A673 (cell line): Measurements from ENCODE around the gene SKI. TPM values are rescaled to one million over a fixed set of nuclear protein-coding genes. Genes with fewer than 3 reads are reported as not detected.

Experiments used
- BruUV-seq: library from RNA; stranded (reverse); fragments of 400-500 nt; replicated peaks from 2 replicates; lab custom pipeline; 2021; lab: Mats Ljungman, UMichigan
- CTCF ChIA-PET: fragments of 300-600 bp; sonication (Branson Sonifier 250); formaldehyde crosslinking; loops from one replicate; lab custom pipeline; 2022; ENCODE audit warnings: antibody characterized with exemption; lab: Charles Lee
- POLR2A ChIA-PET: fragments of 300-600 bp; sonication (Branson Sonifier 250); formaldehyde crosslinking; loops from one replicate; lab custom pipeline; 2022; ENCODE audit warnings: antibody characterized with exemption; ENCODE audit not compliant: low non-redundant PET; lab: Charles Lee
- DNase-seq: peaks from one replicate; pipeline ENCODE4 v3.0.0-alpha.2; 2015; ENCODE audit warnings: low spot score
- H3K27ac ChIP-seq: fragments of 200-600 bp; sonication (generic); 2 replicates; pipeline ENCODE4 v1.5.1; 2016; ENCODE audit warnings: mixed run types, low read depth, mild to moderate bottlenecking, mixed read lengths, antibody characterized with exemption, low read length; ENCODE audit not compliant: poor library complexity, severe bottlenecking
- H3K27me3 ChIP-seq: fragments of 200-600 bp; sonication (generic); replicated peaks from 2 replicates; pipeline ENCODE4 v1.6.1; 2017; ENCODE audit warnings: mixed run types, low read depth, mild to moderate bottlenecking, mixed read lengths, antibody characterized with exemption, low read length; ENCODE audit not compliant: insufficient read depth, poor library complexity
- H3K36me3 ChIP-seq: fragments of 200-600 bp; sonication (generic); 2 replicates; pipeline ENCODE4 v1.6.1; 2016; ENCODE audit warnings: mixed run types, mild to moderate bottlenecking, mixed read lengths, antibody characterized with exemption, low read length; ENCODE audit not compliant: insufficient read depth, poor library complexity, severe bottlenecking
- H3K4me1 ChIP-seq: fragments of 200-600 bp; sonication (generic); 2 replicates; pipeline ENCODE4 v1.6.1; 2017; ENCODE audit warnings: mixed run types, mild to moderate bottlenecking, mixed read lengths, antibody characterized with exemption, low read length; ENCODE audit not compliant: insufficient read depth, poor library complexity, severe bottlenecking
- H3K4me3 ChIP-seq: fragments of 200-600 bp; sonication (generic); 2 replicates; pipeline ENCODE4 v1.5.1; 2016; ENCODE audit warnings: low read depth, mixed run types, mild to moderate bottlenecking, mixed read lengths, low read length; ENCODE audit not compliant: poor library complexity, severe bottlenecking
- H3K9me3 ChIP-seq: fragments of 200-600 bp; sonication (generic); 2 replicates; pipeline ENCODE4 v1.6.1; 2016; ENCODE audit warnings: mixed run types, low read depth, mild to moderate bottlenecking, mixed read lengths, antibody characterized with exemption, low read length; ENCODE audit not compliant: poor library complexity, severe bottlenecking
- EZH2 ChIP-seq: fragments of 200-600 bp; sonication (generic); IDR thresholded peaks from 2 replicates; pipeline ENCODE4 v1.6.1; 2017; ENCODE audit warnings: borderline replicate concordance, low read depth, mild to moderate bottlenecking, mixed read lengths, antibody characterized with exemption, low read length; ENCODE audit not compliant: poor library complexity, severe bottlenecking
- intact Hi-C: fragments of 100-400 bp; cut with micrococcal nuclease; formaldehyde crosslinking; loops from one replicate; pipeline ENCODE4 v1.10.0; 2022; ENCODE audit not compliant: unreplicated experiment
- total RNA-seq: library from RNA; stranded (reverse); gene quantifications from 2 replicates; pipeline ENCODE4 v1.2.3, GENCODE V29; 2021
- TF ChIP-seq, protein P1 (sequence below): fragments of 300-800, 200-600 bp; sonication (generic); conservative IDR thresholded peaks from 2 replicates; pipeline ENCODE4 v1.5.1; 2017; ENCODE audit warnings: low read depth, mild to moderate bottlenecking, antibody characterized with exemption, low read length, moderate library complexity, mixed read lengths

SKI gene
- total RNA-seq, 1 experiment from 2014 or later, result 88.1 TPM

DNA sequence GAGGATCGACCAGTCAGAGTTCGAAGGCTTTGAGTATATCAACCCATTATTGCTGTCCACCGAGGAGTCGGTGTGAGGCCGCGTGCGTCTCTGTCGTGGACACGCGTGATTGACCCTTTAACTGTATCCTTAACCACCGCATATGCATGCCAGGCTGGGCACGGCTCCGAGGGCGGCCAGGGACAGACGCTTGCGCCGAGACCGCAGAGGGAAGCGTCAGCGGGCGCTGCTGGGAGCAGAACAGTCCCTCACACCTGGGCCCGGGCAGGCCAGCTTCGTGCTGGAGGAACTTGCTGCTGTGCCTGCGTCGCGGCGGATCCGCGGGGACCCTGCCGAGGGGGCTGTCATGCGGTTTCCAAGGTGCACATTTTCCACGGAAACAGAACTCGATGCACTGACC, 43.2 kb upstream of the SKI start:
- CTCF ChIA-PET, result interaction anchor here (1.1 kb wide), 1 partner anchor 10 kb away, joined by 3 read pairs; no protein-coding TSS in a partner anchor
- POLR2A ChIA-PET, result no interaction called here

DNA sequence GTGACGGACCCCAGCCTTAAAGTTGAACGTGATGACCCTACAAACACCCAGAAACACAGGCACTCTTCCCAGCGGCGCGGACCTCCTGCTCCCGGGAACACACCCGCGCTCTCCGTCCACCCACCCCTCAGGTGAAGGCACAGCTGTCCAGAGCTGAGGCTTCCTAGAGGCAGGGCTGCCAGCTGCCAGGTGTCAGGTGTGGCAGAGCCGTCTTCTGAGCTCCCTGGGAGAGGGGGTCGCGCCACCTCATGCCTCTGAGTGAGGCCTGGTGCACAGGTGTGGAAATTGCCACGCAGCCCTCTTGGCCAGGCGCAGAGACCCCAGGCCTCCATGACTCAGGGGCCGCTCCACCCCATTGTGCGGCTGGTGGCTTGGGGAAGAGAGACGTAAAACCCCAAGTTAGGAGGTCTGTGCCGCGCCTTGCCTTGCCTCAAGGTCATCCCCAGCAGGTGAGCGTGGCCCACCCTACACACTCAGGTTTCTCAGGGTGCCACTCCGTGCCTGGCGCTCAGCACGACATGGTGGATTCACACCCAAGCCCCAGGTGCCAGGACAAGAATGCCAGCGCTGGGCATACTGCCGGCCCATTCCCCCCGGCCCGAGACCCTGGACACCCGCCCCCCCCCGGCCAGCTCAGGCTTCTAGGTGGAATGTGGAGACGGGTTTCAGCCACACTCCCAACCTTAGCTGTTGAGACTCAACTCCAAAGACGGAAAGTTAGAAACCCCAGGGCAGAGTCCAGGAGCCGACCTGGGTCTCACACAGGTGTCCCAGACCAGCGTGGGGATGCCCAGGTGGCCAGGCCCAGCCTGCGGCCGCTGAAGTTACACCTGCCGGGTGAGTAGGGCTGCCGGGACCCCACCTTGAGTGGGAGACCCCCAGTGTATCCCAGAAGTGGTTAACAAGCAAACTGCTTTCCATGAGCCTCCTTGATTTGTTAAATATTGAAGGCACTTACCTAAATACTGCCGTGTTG, 42.0 kb upstream of the SKI start:
- DNase-seq, result no peak
- ChIA-PET POLR2A (no interaction called here), CTCF (no interaction called here)
- H3K9me3 ChIP-seq, result no peaks in the 10 kb centered on the region
- no peak overlapping the region for H3K4me3 ChIP-seq
- intact Hi-C loops, result no loop called here
- BruUV-seq, result no TSS peak
- H3K27me3 ChIP-seq, result no peaks in the 10 kb centered on the region
- H3K36me3 ChIP-seq, result peaks cover 4% of the 10 kb centered on the region
- peaks cover 21% of the 10 kb centered on the region for H3K4me1 ChIP-seq
- no peak overlapping the region for H3K27ac ChIP-seq
- TF ChIP-seq, protein P1, sequence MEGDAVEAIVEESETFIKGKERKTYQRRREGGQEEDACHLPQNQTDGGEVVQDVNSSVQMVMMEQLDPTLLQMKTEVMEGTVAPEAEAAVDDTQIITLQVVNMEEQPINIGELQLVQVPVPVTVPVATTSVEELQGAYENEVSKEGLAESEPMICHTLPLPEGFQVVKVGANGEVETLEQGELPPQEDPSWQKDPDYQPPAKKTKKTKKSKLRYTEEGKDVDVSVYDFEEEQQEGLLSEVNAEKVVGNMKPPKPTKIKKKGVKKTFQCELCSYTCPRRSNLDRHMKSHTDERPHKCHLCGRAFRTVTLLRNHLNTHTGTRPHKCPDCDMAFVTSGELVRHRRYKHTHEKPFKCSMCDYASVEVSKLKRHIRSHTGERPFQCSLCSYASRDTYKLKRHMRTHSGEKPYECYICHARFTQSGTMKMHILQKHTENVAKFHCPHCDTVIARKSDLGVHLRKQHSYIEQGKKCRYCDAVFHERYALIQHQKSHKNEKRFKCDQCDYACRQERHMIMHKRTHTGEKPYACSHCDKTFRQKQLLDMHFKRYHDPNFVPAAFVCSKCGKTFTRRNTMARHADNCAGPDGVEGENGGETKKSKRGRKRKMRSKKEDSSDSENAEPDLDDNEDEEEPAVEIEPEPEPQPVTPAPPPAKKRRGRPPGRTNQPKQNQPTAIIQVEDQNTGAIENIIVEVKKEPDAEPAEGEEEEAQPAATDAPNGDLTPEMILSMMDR, result no peak
- TF ChIP-seq EZH2, result no peak

More for the DNA sequence above, 43.2 kb upstream of the SKI start:
- intact Hi-C loops, result no loop called here
- BruUV-seq, result no TSS peak
- no peaks in the 10 kb centered on the region for H3K27me3 ChIP-seq
- no peak overlapping the region for H3K4me3 ChIP-seq
- no peaks in the 10 kb centered on the region for H3K9me3 ChIP-seq
- no peak overlapping the region for H3K27ac ChIP-seq
- TF ChIP-seq EZH2, result no peak
- TF ChIP-seq, protein P1, result no peak
- DNase-seq, result no peak
- peaks cover 10% of the 10 kb centered on the region for H3K4me1 ChIP-seq
- peaks cover 4% of the 10 kb centered on the region for H3K36me3 ChIP-seq

GRCh38 chr1:2186901-2187300, 41.2 kb upstream of the SKI start:
- TF ChIP-seq, protein P1, result no peak
- no peak for TF ChIP-seq EZH2
- peaks cover 4% of the 10 kb centered on the region for H3K36me3 ChIP-seq
- BruUV-seq, result no TSS peak
- no peaks in the 10 kb centered on the region for H3K9me3 ChIP-seq
- ChIA-PET POLR2A (no interaction called here), CTCF (no interaction called here)
- no peaks in the 10 kb centered on the region for H3K27me3 ChIP-seq
- no peak for DNase-seq
- H3K4me3 ChIP-seq, result no peak overlapping the region
- H3K4me1 ChIP-seq, result peaks cover 21% of the 10 kb centered on the region
- H3K27ac ChIP-seq, result no peak overlapping the region
- intact Hi-C loops, result no loop called here
